Tibial nerve (tissue), 4 donors: ENCODE results near the gene MPG.

Source experiments
- CTCF ChIP-seq, 5 experiments: fragments of 200-600 bp in 3 of 5; fragments of 450-650 bp in 2 of 5; sonication (generic) in 3 of 5; IDR thresholded peaks; one replicate each; pipeline ENCODE4 v1.5.1; 2016 to 2019; ENCODE audit warnings: antibody characterized with exemption in 5 of 5, mild to moderate bottlenecking in 3 of 5, moderate library complexity in 2 of 5
- EP300 ChIP-seq, 2 donors: sonication (generic); formaldehyde crosslinking; IDR thresholded peaks; one replicate each; pipeline ENCODE4 v1.6.1; 2017; ENCODE audit warnings: antibody characterized with exemption in 2 of 2, mild to moderate bottlenecking in 1 of 2
- POLR2A ChIP-seq, 2 donors: fragments of 450-650 bp; IDR thresholded peaks; one replicate each; pipeline ENCODE4 v1.6.1; 2017; ENCODE audit warnings: antibody characterized with exemption in 2 of 2, mild to moderate bottlenecking in 2 of 2, moderate library complexity in 2 of 2

GRCh38 chr16:42069-42457 is 36.0 kb upstream of the MPG start:
- TF ChIP-seq CTCF (IDR thresholded peaks at IDR 0.05) (no peak), POLR2A (IDR thresholded peaks at IDR 0.05) (no peak), EP300 (IDR thresholded peaks at IDR 0.05) (no peak)
